Neural progenitor cell (in vitro differentiated cells): ENCODE results near the gene UNC5B. TPM values are rescaled to one million over a fixed set of nuclear protein-coding genes. Genes with fewer than 3 reads are reported as not detected.

ENCODE experiments used
- DNase-seq: peaks from one replicate; pipeline ENCODE4 v3.0.0-alpha.2; 2016; ENCODE audit warnings: low spot score
- H2AFZ ChIP-seq: fragments of 200-600 bp; sonication (generic); replicated peaks from 2 replicates; pipeline ENCODE4 v1.6.1; 2016; ENCODE audit warnings: antibody characterized with exemption
- H3F3A ChIP-seq: fragments of 200-600 bp; sonication (generic); 2 replicates; pipeline ENCODE4 v1.6.1; 2016; ENCODE audit warnings: antibody characterized with exemption, low read depth
- H3K27ac ChIP-seq: fragments of 200-600 bp; sonication (generic); 2 replicates; pipeline ENCODE4 v1.5.1; 2016; ENCODE audit warnings: mild to moderate bottlenecking
- H3K27me3 ChIP-seq: fragments of 200-600 bp; sonication (generic); 2 replicates; pipeline ENCODE4 v1.6.1; 2016; ENCODE audit warnings: mild to moderate bottlenecking, moderate library complexity
- H3K36me3 ChIP-seq: fragments of 200-600 bp; sonication (generic); 2 replicates; pipeline ENCODE4 v1.5.1; 2016
- H3K4me1 ChIP-seq: fragments of 200-600 bp; sonication (generic); 2 replicates; pipeline ENCODE4 v1.6.1; 2016; ENCODE audit warnings: mixed run types
- H3K4me2 ChIP-seq: fragments of 200-600 bp; sonication (generic); 2 replicates; pipeline ENCODE4 v1.6.1; 2016
- H3K4me3 ChIP-seq: fragments of 200-600 bp; sonication (generic); 2 replicates; pipeline ENCODE4 v1.5.1; 2016
- H3K79me2 ChIP-seq: fragments of 200-600 bp; sonication (generic); 2 replicates; pipeline ENCODE4 v1.6.1; 2016; ENCODE audit warnings: low read depth
- H3K9ac ChIP-seq: fragments of 200-600 bp; sonication (generic); 2 replicates; pipeline ENCODE4 v1.6.1; 2016
- H3K9me3 ChIP-seq: fragments of 200-600 bp; sonication (generic); 2 replicates; pipeline ENCODE4 v1.5.1; 2016; ENCODE audit warnings: low read depth
- H4K20me1 ChIP-seq: fragments of 200-600 bp; sonication (generic); 2 replicates; pipeline ENCODE4 v1.6.1; 2016; ENCODE audit warnings: low read depth
- H3K27ac Mint-ChIP-seq: 3 replicates; pipeline ENCODE4 v1.8.0; 2021; ENCODE audit warnings: mixed read lengths
- H3K27me3 Mint-ChIP-seq: 2 replicates; pipeline ENCODE4 v1.8.0; 2022; ENCODE audit warnings: low read depth, mild to moderate bottlenecking, inconsistent platforms, moderate library complexity, mixed read lengths; ENCODE audit not compliant: insufficient read depth
- H3K36me3 Mint-ChIP-seq: 3 replicates; pipeline ENCODE4 v1.8.0; 2021; ENCODE audit warnings: mixed read lengths
- H3K4me1 Mint-ChIP-seq: 3 replicates; pipeline ENCODE4 v1.8.0; 2021; ENCODE audit warnings: mixed read lengths
- H3K4me3 Mint-ChIP-seq: 3 replicates; pipeline ENCODE4 v1.8.0; 2021; ENCODE audit warnings: mild to moderate bottlenecking, moderate library complexity, mixed read lengths
- H3K9me3 Mint-ChIP-seq: 3 replicates; pipeline ENCODE4 v1.8.0; 2020; ENCODE audit warnings: mixed read lengths
- EZH2 ChIP-seq: fragments of 200-600 bp; sonication (generic); IDR thresholded peaks from 2 replicates; pipeline ENCODE4 v1.6.1; 2017; ENCODE audit warnings: antibody characterized with exemption, mild to moderate bottlenecking, moderate library complexity
- EZH2phosphoT487 ChIP-seq: fragments of 200-600 bp; sonication (generic); IDR thresholded peaks from 2 replicates; pipeline ENCODE4 v1.6.1; 2017; ENCODE audit warnings: antibody characterized with exemption
- total RNA-seq: library from RNA; depleted of rRNA; stranded (reverse); fragments of >200 nt; gene quantifications from 2 replicates; pipeline ENCODE4 v1.2.3, GENCODE V29; 2015; ENCODE audit warnings: low replicate concordance
- TF ChIP-seq, protein P1 (sequence below): fragments of 200-600 bp; sonication (generic); IDR thresholded peaks from 2 replicates; pipeline ENCODE4 v1.5.1; 2017; ENCODE audit warnings: antibody characterized with exemption, mild to moderate bottlenecking

Gene UNC5B
- total RNA-seq, 1 donor from 2014 or later, result 3.3 TPM

DNA sequence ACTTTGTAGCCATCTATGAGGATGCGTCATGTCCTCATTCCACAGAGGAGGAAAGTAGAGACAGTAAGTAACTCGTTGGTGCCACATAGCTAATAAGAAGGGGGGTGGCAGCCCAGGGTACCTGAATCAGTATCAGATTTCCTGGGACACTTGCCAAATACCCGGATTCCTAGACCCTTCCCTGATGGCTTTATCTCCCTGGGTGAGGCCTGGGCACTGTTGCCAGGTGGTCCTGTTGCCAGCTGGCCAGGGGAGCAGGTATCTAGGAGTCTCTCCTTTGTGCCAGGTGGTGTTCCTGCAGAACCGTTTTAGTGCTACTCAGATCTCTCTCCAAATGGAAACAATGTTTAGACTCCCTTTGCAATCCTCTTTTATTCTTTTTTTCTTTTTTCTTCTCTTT lies 119.4 kb downstream of the UNC5B start:
- H3K9me3 ChIP-seq, result no peaks in the 10 kb centered on the region
- Mint-ChIP-seq H3K9me3 (no peaks in the 10 kb centered on the region), H3K27me3 (peaks cover 5% of the 10 kb centered on the region), H3K36me3 (peaks cover 2% of the 10 kb centered on the region), H3K4me3 (no peak overlapping the region), H3K4me1 (peaks cover 35% of the 10 kb centered on the region), H3K27ac (no peak overlapping the region)
- H3K79me2 ChIP-seq, result no peaks in the 10 kb centered on the region
- H3F3A ChIP-seq, result no peaks in the 10 kb centered on the region
- no peak overlapping the region for H3K4me3 ChIP-seq
- no peaks in the 10 kb centered on the region for H3K36me3 ChIP-seq
- no peak overlapping the region for H3K4me2 ChIP-seq
- H3K9ac ChIP-seq, result no peak overlapping the region
- H4K20me1 ChIP-seq, result peaks cover 16% of the 10 kb centered on the region
- no peak for DNase-seq
- H3K27me3 ChIP-seq, result no peaks in the 10 kb centered on the region
- TF ChIP-seq, protein P1, sequence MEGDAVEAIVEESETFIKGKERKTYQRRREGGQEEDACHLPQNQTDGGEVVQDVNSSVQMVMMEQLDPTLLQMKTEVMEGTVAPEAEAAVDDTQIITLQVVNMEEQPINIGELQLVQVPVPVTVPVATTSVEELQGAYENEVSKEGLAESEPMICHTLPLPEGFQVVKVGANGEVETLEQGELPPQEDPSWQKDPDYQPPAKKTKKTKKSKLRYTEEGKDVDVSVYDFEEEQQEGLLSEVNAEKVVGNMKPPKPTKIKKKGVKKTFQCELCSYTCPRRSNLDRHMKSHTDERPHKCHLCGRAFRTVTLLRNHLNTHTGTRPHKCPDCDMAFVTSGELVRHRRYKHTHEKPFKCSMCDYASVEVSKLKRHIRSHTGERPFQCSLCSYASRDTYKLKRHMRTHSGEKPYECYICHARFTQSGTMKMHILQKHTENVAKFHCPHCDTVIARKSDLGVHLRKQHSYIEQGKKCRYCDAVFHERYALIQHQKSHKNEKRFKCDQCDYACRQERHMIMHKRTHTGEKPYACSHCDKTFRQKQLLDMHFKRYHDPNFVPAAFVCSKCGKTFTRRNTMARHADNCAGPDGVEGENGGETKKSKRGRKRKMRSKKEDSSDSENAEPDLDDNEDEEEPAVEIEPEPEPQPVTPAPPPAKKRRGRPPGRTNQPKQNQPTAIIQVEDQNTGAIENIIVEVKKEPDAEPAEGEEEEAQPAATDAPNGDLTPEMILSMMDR, result no peak
- TF ChIP-seq EZH2phosphoT487, result no peak
- TF ChIP-seq EZH2, result no peak
- H3K4me1 ChIP-seq, result peaks cover under 1% of the 10 kb centered on the region
- no peak overlapping the region for H2AFZ ChIP-seq
- no peak overlapping the region for H3K27ac ChIP-seq

DNA sequence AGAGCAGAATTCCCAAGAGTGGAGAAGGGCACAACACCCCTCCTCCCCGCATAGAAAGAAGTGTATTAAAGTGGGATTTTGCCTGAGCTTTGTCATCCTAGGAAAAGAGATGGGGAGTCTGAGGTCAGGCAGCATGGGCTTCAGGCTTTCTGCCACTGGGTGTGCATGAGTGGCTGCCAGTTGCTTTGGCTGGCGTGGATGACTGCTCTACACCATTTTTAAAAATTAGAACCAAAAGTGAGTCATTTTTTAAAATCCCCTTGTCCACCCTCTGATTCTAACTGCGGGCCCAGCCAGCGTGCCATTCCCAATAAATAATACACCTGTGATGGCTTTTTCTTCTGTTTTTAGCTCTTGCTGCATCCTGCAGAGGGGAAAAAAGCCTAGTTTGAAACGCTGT lies 120.1 kb downstream of the UNC5B start:
- Mint-ChIP-seq H3K27ac (no peak overlapping the region), H3K9me3 (no peaks in the 10 kb centered on the region)

DNA sequence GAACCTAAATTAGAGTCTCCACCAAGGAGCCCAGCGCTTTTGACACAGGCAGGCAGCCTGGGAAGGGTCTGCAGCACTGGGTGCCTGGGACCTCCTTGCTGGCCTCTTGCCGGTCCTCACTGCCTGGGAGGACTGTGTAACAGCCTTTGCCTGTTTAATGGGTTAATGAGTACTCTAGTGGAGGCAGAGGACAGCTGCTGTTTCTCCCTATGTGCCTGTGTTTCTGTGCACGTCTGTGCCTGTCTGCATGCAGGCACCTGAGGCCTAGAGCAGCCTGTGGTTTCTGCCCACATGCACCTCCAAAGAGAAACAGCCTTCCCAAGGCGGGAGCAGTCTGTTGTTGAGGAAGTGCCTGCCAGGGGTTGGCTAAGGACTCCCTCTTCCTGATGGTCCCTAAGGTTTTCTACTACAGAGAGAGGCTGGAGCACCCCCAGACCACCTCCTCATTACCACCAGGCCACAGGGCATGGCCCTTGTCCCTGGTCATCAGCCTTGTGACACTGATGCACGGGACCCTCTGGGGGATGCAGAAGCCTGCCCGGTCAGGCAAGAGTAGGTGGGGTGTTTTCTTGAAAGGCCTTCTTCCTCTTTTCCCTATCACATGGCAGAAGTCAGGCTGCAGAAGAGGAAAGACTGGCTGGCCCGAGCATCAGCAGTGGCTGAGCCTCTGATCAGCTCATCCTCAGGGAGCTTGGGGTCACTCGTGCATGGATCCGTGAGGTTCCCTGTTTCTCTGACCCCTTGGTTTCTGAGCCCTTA lies 120.9 kb downstream of the UNC5B start:
- H3K9me3 Mint-ChIP-seq, result no peaks in the 10 kb centered on the region
- no peak overlapping the region for H3K27ac ChIP-seq
- no peak overlapping the region for H3K4me3 Mint-ChIP-seq
- H3K4me2 ChIP-seq, result no peak overlapping the region
- peaks cover 28% of the 10 kb centered on the region for H4K20me1 ChIP-seq
- H3K27me3 Mint-ChIP-seq, result peaks cover 5% of the 10 kb centered on the region
- peaks cover 2% of the 10 kb centered on the region for H3K36me3 Mint-ChIP-seq
- TF ChIP-seq EZH2 (no peak), EZH2phosphoT487 (no peak)
- TF ChIP-seq, protein P1, result no peak
- no peak for DNase-seq
- H3K4me3 ChIP-seq, result no peak overlapping the region
- no peak overlapping the region for H3K27ac Mint-ChIP-seq
- H3K4me1 Mint-ChIP-seq, result peaks cover 45% of the 10 kb centered on the region
- H3F3A ChIP-seq, result no peaks in the 10 kb centered on the region
- no peaks in the 10 kb centered on the region for H3K79me2 ChIP-seq
- no peak overlapping the region for H2AFZ ChIP-seq
- no peak overlapping the region for H3K9ac ChIP-seq
- peaks cover 14% of the 10 kb centered on the region for H3K4me1 ChIP-seq
- no peaks in the 10 kb centered on the region for H3K27me3 ChIP-seq
- no peaks in the 10 kb centered on the region for H3K36me3 ChIP-seq
- no peaks in the 10 kb centered on the region for H3K9me3 ChIP-seq

More for the DNA sequence above, 120.1 kb downstream of the UNC5B start:
- no peak overlapping the region for H3K4me3 ChIP-seq
- peaks cover 8% of the 10 kb centered on the region for H3K4me1 ChIP-seq
- H3K36me3 Mint-ChIP-seq, result peaks cover 2% of the 10 kb centered on the region
- no peak for DNase-seq
- no peak overlapping the region for H3K9ac ChIP-seq
- H3K4me3 Mint-ChIP-seq, result no peak overlapping the region
- no peaks in the 10 kb centered on the region for H3K79me2 ChIP-seq
- no peaks in the 10 kb centered on the region for H3K27me3 ChIP-seq
- H3K27me3 Mint-ChIP-seq, result peaks cover 5% of the 10 kb centered on the region
- H4K20me1 ChIP-seq, result peaks cover 23% of the 10 kb centered on the region
- H3K9me3 ChIP-seq, result no peaks in the 10 kb centered on the region
- peaks cover 41% of the 10 kb centered on the region for H3K4me1 Mint-ChIP-seq
- H3K36me3 ChIP-seq, result no peaks in the 10 kb centered on the region
- H3F3A ChIP-seq, result no peaks in the 10 kb centered on the region
- TF ChIP-seq, protein P1, result no peak
- TF ChIP-seq EZH2 (no peak), EZH2phosphoT487 (no peak)
- H3K27ac ChIP-seq, result no peak overlapping the region
- H3K4me2 ChIP-seq, result no peak overlapping the region
- H2AFZ ChIP-seq, result no peak overlapping the region
